K562 (cell line): Measurements from ENCODE around the gene FAM120C. TPM values are rescaled to one million over a fixed set of nuclear protein-coding genes. Genes with fewer than 3 reads are reported as not detected.

Experiments
- HLTF ChIP-seq: fragments of 450-650 bp; IDR thresholded peaks from 2 replicates; pipeline ENCODE4 v1.6.1; 2016
- HNRNPL ChIP-seq: fragments of 200-400 bp; formaldehyde crosslinking; IDR thresholded peaks from 2 replicates; pipeline ENCODE4 v1.6.1; 2017; ENCODE audit warnings: low read depth, mild to moderate bottlenecking, low read length
- ZNF184 ChIP-seq: sonication (generic); formaldehyde crosslinking; IDR thresholded peaks from 2 replicates; pipeline ENCODE4 v1.5.0; 2020; ENCODE audit warnings: missing genetic modification reagents
- ZNF589 ChIP-seq: fragments of 200-800 bp; sonication (Bioruptor generic); IDR thresholded peaks from 2 replicates; pipeline ENCODE4 v1.6.1; 2016; ENCODE audit warnings: low read depth, missing genetic modification characterization, missing compliant biosample characterization
- ZNF79 ChIP-seq: fragments of 250-450 bp; sonication (Bioruptor Pico); IDR thresholded peaks from 2 replicates; pipeline ENCODE4 v1.4.0; 2020; ENCODE audit warnings: low read depth, mild to moderate bottlenecking, moderate library complexity
- polyA plus RNA-seq, 8 experiments: library from polyadenylated mRNA; depleted of rRNA in 4 of 8; stranded (reverse) in 5 of 8; unstranded in 3 of 8; fragments of >200 nt; fragmentation: Nextera tagmentation in 2 of 8; fragmentation: Illumina TruSeq in 1 of 8; extraction: Ambion mirVana in 2 of 8; extraction: Trizol in 1 of 8; gene quantifications; 2 replicates each; pipeline versions ENCODE4 v1.2.1 to v1.2.3, GENCODE V29; 2011 to 2014; ENCODE audit warnings: inconsistent platforms in 1 of 8, missing spikeins in 1 of 8
- total RNA-seq, 7 experiments: library from RNA; depleted of rRNA in 6 of 7; stranded (reverse); fragments of >200 nt in 6 of 7; fragmentation: Illumina TruSeq in 2 of 7; extraction: Trizol in 2 of 7; gene quantifications; 2 replicates each; pipeline versions ENCODE4 v1.2.1 to v1.2.3, GENCODE V29; 2011 to 2021; ENCODE audit warnings: low replicate concordance in 1 of 7
- TF ChIP-seq, protein P1 (sequence below): sonication (generic); formaldehyde crosslinking; IDR thresholded peaks from 2 replicates; pipeline ENCODE4 v1.8.0; 2022; ENCODE audit warnings: mild to moderate bottlenecking, missing genetic modification reagents
- TF ChIP-seq, protein P2 (sequence below): sonication (generic); formaldehyde crosslinking; IDR thresholded peaks from 2 replicates; pipeline ENCODE4 v1.8.1; 2023; ENCODE audit warnings: mild to moderate bottlenecking, missing genetic modification reagents

FAM120C gene
- total and polyA plus RNA-seq, 9 of the 15 experiments (the other 6 are each of a cell fraction or from before 2014, with no cell fraction given): 0.21 to 6.7 (median 2.1) TPM

- TF ChIP-seq, protein P1, sequence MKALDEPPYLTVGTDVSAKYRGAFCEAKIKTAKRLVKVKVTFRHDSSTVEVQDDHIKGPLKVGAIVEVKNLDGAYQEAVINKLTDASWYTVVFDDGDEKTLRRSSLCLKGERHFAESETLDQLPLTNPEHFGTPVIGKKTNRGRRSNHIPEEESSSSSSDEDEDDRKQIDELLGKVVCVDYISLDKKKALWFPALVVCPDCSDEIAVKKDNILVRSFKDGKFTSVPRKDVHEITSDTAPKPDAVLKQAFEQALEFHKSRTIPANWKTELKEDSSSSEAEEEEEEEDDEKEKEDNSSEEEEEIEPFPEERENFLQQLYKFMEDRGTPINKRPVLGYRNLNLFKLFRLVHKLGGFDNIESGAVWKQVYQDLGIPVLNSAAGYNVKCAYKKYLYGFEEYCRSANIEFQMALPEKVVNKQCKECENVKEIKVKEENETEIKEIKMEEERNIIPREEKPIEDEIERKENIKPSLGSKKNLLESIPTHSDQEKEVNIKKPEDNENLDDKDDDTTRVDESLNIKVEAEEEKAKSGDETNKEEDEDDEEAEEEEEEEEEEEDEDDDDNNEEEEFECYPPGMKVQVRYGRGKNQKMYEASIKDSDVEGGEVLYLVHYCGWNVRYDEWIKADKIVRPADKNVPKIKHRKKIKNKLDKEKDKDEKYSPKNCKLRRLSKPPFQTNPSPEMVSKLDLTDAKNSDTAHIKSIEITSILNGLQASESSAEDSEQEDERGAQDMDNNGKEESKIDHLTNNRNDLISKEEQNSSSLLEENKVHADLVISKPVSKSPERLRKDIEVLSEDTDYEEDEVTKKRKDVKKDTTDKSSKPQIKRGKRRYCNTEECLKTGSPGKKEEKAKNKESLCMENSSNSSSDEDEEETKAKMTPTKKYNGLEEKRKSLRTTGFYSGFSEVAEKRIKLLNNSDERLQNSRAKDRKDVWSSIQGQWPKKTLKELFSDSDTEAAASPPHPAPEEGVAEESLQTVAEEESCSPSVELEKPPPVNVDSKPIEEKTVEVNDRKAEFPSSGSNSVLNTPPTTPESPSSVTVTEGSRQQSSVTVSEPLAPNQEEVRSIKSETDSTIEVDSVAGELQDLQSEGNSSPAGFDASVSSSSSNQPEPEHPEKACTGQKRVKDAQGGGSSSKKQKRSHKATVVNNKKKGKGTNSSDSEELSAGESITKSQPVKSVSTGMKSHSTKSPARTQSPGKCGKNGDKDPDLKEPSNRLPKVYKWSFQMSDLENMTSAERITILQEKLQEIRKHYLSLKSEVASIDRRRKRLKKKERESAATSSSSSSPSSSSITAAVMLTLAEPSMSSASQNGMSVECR (CRISPR knock-in tag): no peak
- TF ChIP-seq, protein P2, sequence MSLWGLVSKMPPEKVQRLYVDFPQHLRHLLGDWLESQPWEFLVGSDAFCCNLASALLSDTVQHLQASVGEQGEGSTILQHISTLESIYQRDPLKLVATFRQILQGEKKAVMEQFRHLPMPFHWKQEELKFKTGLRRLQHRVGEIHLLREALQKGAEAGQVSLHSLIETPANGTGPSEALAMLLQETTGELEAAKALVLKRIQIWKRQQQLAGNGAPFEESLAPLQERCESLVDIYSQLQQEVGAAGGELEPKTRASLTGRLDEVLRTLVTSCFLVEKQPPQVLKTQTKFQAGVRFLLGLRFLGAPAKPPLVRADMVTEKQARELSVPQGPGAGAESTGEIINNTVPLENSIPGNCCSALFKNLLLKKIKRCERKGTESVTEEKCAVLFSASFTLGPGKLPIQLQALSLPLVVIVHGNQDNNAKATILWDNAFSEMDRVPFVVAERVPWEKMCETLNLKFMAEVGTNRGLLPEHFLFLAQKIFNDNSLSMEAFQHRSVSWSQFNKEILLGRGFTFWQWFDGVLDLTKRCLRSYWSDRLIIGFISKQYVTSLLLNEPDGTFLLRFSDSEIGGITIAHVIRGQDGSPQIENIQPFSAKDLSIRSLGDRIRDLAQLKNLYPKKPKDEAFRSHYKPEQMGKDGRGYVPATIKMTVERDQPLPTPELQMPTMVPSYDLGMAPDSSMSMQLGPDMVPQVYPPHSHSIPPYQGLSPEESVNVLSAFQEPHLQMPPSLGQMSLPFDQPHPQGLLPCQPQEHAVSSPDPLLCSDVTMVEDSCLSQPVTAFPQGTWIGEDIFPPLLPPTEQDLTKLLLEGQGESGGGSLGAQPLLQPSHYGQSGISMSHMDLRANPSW (CRISPR knock-in tag): no peak
- TF ChIP-seq HLTF (no peak), HNRNPL (no peak), ZNF589 (CRISPR knock-in tag) (no peak), ZNF184 (CRISPR knock-in tag) (no peak), ZNF79 (CRISPR knock-in tag) (no peak)
Measured at GRCh38 chrX:54223581-54223980, 40.5 kb upstream of the FAM120C start (continued).
